DND-41 (cell line): ENCODE measurements around the gene TOP3B.

Source experiments
- CTCF ChIP-seq: IDR thresholded peaks from 2 replicates; pipeline ENCODE4 v1.5.1; 2012; ENCODE audit warnings: borderline replicate concordance, low read length, moderate library complexity, mild to moderate bottlenecking; ENCODE audit not compliant: poor library complexity, severe bottlenecking; ENCODE audit errors: extremely low read depth
- EZH2 ChIP-seq: IDR thresholded peaks from 3 replicates; pipeline ENCODE4 v1.6.1; 2012; ENCODE audit warnings: borderline replicate concordance, low read depth, mild to moderate bottlenecking, moderate library complexity, low read length, inconsistent platforms; ENCODE audit not compliant: severe bottlenecking

DNA sequence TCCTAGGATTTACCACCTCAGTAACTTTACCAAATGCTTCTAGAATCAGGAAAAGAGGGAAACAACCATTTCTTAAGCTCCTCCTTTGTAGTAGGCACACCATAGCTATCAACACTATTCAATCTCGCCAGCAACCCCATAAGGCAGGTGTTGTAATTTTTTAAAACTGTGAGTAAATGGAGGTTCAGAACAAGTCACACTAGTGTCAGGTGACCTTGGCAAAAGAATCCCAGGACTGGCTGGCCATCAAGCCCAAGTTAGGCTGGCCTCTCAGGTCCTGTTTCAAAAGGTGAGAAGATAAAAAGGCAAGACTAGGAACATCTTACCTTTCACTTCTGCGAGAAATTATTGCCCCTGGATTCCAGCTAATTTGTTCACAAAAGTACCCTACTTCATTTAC lies 713 bp downstream of the TOP3B start:
- no peak for TF ChIP-seq CTCF
- TF ChIP-seq EZH2: no peak
